ENCODE data around the gene KLK15. TPM values are rescaled to one million over a fixed set of nuclear protein-coding genes. Genes with fewer than 3 reads are reported as not detected.

Gene KLK15
- total RNA-seq, 1 donor from 2014 or later = not detected

- H3K27ac Mint-ChIP-seq = peak overlapping the region; percentile 73
- peaks cover 4% of the 10 kb centered on the region for H3K9me3 Mint-ChIP-seq (ENCODE audit: low read depth)
- H3K4me1 Mint-ChIP-seq (ENCODE audit: low read depth) = peaks cover 4% of the 10 kb centered on the region
- H3K36me3 Mint-ChIP-seq (ENCODE audit: insufficient read depth) = no peaks in the 10 kb centered on the region
- DNase-seq (ENCODE audit: low spot score, unreplicated experiment) = no peak
- peaks cover 4% of the 10 kb centered on the region for H3K27me3 Mint-ChIP-seq
- no peak overlapping the region for H3K4me3 Mint-ChIP-seq (ENCODE audit: low read depth)
- peak; percentile 18 for TF ChIP-seq CTCF (IDR thresholded peaks at IDR 0.05; ENCODE audit: unreplicated experiment)
These were observed 38.3 kb downstream of the KLK15 start for GRCh38 chr19:50794876-50795663.

GRCh38 chr19:50794074-50794875 lies 39.1 kb downstream of the KLK15 start:
- H3K4me3 Mint-ChIP-seq (ENCODE audit: low read depth) = no peak overlapping the region
- no peak overlapping the region for H3K27ac Mint-ChIP-seq
- H3K27me3 Mint-ChIP-seq = peaks cover 4% of the 10 kb centered on the region
- H3K36me3 Mint-ChIP-seq (ENCODE audit: insufficient read depth) = no peaks in the 10 kb centered on the region
- peaks cover 4% of the 10 kb centered on the region for H3K9me3 Mint-ChIP-seq (ENCODE audit: low read depth)
- H3K4me1 Mint-ChIP-seq (ENCODE audit: low read depth) = peaks cover 4% of the 10 kb centered on the region
- DNase-seq (ENCODE audit: low spot score, unreplicated experiment) = no peak
- peak; percentile 38 for TF ChIP-seq CTCF (IDR thresholded peaks at IDR 0.05; ENCODE audit: unreplicated experiment)

GRCh38 chr19:50793558-50794065 lies 39.8 kb downstream of the KLK15 start:
- H3K27me3 Mint-ChIP-seq = peaks cover 4% of the 10 kb centered on the region
- H3K9me3 Mint-ChIP-seq (ENCODE audit: low read depth) = peaks cover 4% of the 10 kb centered on the region
- no peak for TF ChIP-seq CTCF (IDR thresholded peaks at IDR 0.05; ENCODE audit: unreplicated experiment)
- no peak overlapping the region for H3K27ac Mint-ChIP-seq
- DNase-seq (ENCODE audit: low spot score, unreplicated experiment) = no peak
- H3K4me1 Mint-ChIP-seq (ENCODE audit: low read depth) = peaks cover 4% of the 10 kb centered on the region
- H3K36me3 Mint-ChIP-seq (ENCODE audit: insufficient read depth) = no peaks in the 10 kb centered on the region
- no peak overlapping the region for H3K4me3 Mint-ChIP-seq (ENCODE audit: low read depth)

- no peak overlapping the region for H3K4me3 Mint-ChIP-seq (ENCODE audit: low read depth)
- TF ChIP-seq CTCF (IDR thresholded peaks at IDR 0.05; ENCODE audit: unreplicated experiment) = no peak
- no peaks in the 10 kb centered on the region for H3K36me3 Mint-ChIP-seq (ENCODE audit: insufficient read depth)
- peaks cover 4% of the 10 kb centered on the region for H3K4me1 Mint-ChIP-seq (ENCODE audit: low read depth)
- no peak overlapping the region for H3K27ac Mint-ChIP-seq
- DNase-seq (ENCODE audit: low spot score, unreplicated experiment) = no peak
- peaks cover 9% of the 10 kb centered on the region for H3K27me3 Mint-ChIP-seq
- H3K9me3 Mint-ChIP-seq (ENCODE audit: low read depth) = peaks cover 4% of the 10 kb centered on the region
These were observed 40.8 kb downstream of the KLK15 start for GRCh38 chr19:50792272-50793250.
